Sigmoid colon (tissue), 7 donors: ENCODE data around the gene APOC3. TPM values are rescaled to one million over a fixed set of nuclear protein-coding genes. Genes with fewer than 3 reads are reported as not detected.
"Not testable (repeated sequence)": the region's sequence is repeated elsewhere in the genome, so short reads cannot be mapped to it uniquely, and the experiment has no call there.

Source experiments
- DNase-seq: peaks from one replicate; pipeline ENCODE4 v3.0.0-alpha.2; 2019
- H3K27ac ChIP-seq, 4 donors: fragments of 200-600 bp; sonication (generic); one replicate each; pipeline ENCODE4 v1.5.1; 2016 to 2019; ENCODE audit warnings: mild to moderate bottlenecking in 1 of 4
- H3K27me3 ChIP-seq, 3 donors: fragments of 200-600 bp; sonication (generic); one replicate each; pipeline ENCODE4 v1.5.1; 2019; ENCODE audit warnings: mild to moderate bottlenecking in 1 of 3
- H3K36me3 ChIP-seq, 4 donors: fragments of 200-600 bp; sonication (generic); one replicate each; pipeline ENCODE4 v1.5.1; 2016 to 2019
- H3K4me1 ChIP-seq, 4 donors: fragments of 200-600 bp; sonication (generic); one replicate each; pipeline ENCODE4 v1.5.1; 2017 to 2019
- H3K4me3 ChIP-seq, 4 donors: fragments of 200-600 bp; sonication (generic); one replicate each; pipeline ENCODE4 v1.5.1; 2017 to 2019; ENCODE audit warnings: mild to moderate bottlenecking in 2 of 4, moderate library complexity in 1 of 4
- H3K9me3 ChIP-seq, 4 donors: fragments of 200-600 bp in 3 of 4; sonication (generic) in 3 of 4; one replicate each; pipeline versions ENCODE4 v1.5.1 to v1.6.1; 2013 to 2019
- EP300 ChIP-seq, 4 donors: sonication (generic); formaldehyde crosslinking; IDR thresholded peaks; one replicate each; pipeline ENCODE4 v1.6.1; 2017; ENCODE audit warnings: antibody characterized with exemption in 4 of 4
- POLR2A ChIP-seq, 2 donors: fragments of 450-650 bp; IDR thresholded peaks; one replicate each; pipeline ENCODE4 v1.6.1; 2016; ENCODE audit warnings: antibody characterized with exemption in 2 of 2, mild to moderate bottlenecking in 2 of 2, moderate library complexity in 2 of 2
- POLR2AphosphoS5 ChIP-seq, 4 donors: sonication (generic); formaldehyde crosslinking; IDR thresholded peaks; one replicate each; pipeline ENCODE4 v1.6.1; 2017; ENCODE audit warnings: antibody characterized with exemption in 4 of 4
- WGBS, 2 donors: extraction: QIAGEN DNeasy Blood & Tissue Kit; methylation state at CpG; one replicate each; pipeline ENCODE4 v1.1.7; 2013; 5-methylcytosine and 5-hydroxymethylcytosine counted together
- intact Hi-C: fragments of 100-400 bp; cut with DNase I; formaldehyde crosslinking; loops from one replicate; pipeline ENCODE4 v1.15.1; 2023
- polyA plus RNA-seq, 3 donors: library from polyadenylated mRNA; stranded (reverse); fragments of 200-250 nt; gene quantifications; one replicate each; pipeline ENCODE4 v1.2.3, GENCODE V29; 2013
- total RNA-seq, 4 donors: library from RNA; depleted of rRNA; stranded (reverse); fragments of >200 nt; gene quantifications; one replicate each; pipeline ENCODE4 v1.1.0, GENCODE V29; 2016
- TF ChIP-seq, protein P1 (sequence below), 4 experiments: fragments of 450-650 bp in 3 of 4; fragments of 200-600 bp in 1 of 4; IDR thresholded peaks; one replicate each; pipeline ENCODE4 v1.5.1; 2016 to 2019; ENCODE audit warnings: antibody characterized with exemption in 4 of 4, mild to moderate bottlenecking in 3 of 4, moderate library complexity in 2 of 4
- donor health status: healthy with polysubstance abuse.
- donor health status: Bipolar disorder and iron deficiency.
- donor health status: healthy.

Gene APOC3
- total and polyA plus RNA-seq, 7 donors = 0.19 to 4.4 TPM; not detected in 5

DNA sequence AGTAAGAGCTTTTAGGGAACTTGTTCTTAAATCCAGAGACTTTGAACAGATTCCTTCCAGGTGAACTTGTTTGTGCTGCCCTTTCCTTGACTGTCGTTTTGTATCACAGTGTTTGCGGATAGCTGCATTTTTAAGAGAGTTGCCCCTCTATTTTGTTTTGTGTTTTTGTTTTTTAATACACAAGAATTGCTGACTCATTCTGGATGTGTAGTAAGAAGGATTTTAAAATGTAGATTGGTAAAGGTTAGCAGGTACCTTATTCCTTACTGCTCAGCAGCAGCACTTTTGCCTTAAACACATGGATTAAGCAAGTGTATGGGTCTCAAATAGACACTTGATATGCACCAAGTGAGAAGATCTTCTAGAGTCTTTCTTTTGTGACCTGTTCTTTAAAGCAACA lies 29.1 kb upstream of the APOC3 start:
- DNase-seq = no peak
- TF ChIP-seq POLR2AphosphoS5 (IDR thresholded peaks at IDR 0.05) = no peak
- TF ChIP-seq POLR2A (IDR thresholded peaks at IDR 0.05) = no peak
- TF ChIP-seq EP300 (IDR thresholded peaks at IDR 0.05) = no peak
- TF ChIP-seq, protein P1, sequence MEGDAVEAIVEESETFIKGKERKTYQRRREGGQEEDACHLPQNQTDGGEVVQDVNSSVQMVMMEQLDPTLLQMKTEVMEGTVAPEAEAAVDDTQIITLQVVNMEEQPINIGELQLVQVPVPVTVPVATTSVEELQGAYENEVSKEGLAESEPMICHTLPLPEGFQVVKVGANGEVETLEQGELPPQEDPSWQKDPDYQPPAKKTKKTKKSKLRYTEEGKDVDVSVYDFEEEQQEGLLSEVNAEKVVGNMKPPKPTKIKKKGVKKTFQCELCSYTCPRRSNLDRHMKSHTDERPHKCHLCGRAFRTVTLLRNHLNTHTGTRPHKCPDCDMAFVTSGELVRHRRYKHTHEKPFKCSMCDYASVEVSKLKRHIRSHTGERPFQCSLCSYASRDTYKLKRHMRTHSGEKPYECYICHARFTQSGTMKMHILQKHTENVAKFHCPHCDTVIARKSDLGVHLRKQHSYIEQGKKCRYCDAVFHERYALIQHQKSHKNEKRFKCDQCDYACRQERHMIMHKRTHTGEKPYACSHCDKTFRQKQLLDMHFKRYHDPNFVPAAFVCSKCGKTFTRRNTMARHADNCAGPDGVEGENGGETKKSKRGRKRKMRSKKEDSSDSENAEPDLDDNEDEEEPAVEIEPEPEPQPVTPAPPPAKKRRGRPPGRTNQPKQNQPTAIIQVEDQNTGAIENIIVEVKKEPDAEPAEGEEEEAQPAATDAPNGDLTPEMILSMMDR (IDR thresholded peaks at IDR 0.05) = no peak
- intact Hi-C loops = no loop called here
- no peak overlapping the region for H3K27ac ChIP-seq
- no peaks in the 10 kb centered on the region for H3K9me3 ChIP-seq
- no peaks in the 10 kb centered on the region for H3K27me3 ChIP-seq
- H3K4me3 ChIP-seq = no peak overlapping the region
- H3K36me3 ChIP-seq = no peaks in the 10 kb centered on the region
- WGBS, 2 donors = 92 to 95% methylated on average over 2 of the region's 2 CpGs
- no peaks in the 10 kb centered on the region for H3K4me1 ChIP-seq

DNA sequence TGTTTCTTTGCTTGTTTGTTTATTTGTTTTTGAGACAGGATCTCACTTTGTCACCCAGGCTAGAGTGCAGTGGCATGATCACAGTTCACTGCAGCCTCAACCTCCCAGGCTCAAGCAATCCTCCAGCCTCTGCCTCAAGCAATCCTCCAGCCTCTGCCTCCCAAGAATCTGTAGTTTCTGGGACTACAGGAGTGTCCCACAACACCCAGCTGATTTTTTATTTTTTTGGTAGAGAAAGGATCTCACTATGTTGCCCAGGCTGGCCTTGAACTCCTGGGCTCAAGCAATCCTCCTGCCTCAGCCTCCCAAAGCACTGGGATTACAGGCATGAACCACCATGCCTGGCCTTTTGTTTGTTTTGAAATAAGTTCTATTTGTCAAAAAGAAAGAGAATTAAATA lies 28.0 kb upstream of the APOC3 start:
- H3K4me1 ChIP-seq, H3K9me3 ChIP-seq, H3K36me3 ChIP-seq, intact Hi-C loops, H3K4me3 ChIP-seq, H3K27ac ChIP-seq, H3K27me3 ChIP-seq, DNase-seq: not testable (repeated sequence)

DNA sequence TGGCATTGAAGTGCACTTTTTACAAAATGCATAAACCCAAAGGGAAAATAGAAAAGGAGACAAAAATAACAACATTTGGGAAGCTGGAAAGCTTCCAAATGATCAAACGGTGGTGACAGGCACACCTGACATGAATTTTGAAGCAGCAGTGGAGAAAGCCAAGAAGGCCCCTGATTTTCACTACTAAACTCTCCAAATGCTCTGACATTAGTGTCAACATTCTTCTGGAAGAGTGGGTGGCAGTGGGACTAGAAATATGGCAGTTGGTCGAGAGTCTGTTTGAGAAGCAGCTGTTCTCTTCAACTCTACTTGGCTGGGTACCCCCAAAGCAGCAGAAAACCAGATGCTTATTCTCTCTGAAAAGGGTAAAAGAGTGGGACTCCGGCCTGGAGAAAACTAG lies 25.7 kb upstream of the APOC3 start:
- H3K36me3 ChIP-seq = no peaks in the 10 kb centered on the region
- no peaks in the 10 kb centered on the region for H3K9me3 ChIP-seq
- intact Hi-C loops = no loop called here
- DNase-seq = no peak
- H3K27me3 ChIP-seq = no peaks in the 10 kb centered on the region
- no peaks in the 10 kb centered on the region for H3K4me1 ChIP-seq
- TF ChIP-seq POLR2A (IDR thresholded peaks at IDR 0.05) = no peak
- TF ChIP-seq, protein P1 (IDR thresholded peaks at IDR 0.05) = no peak
- TF ChIP-seq EP300 (IDR thresholded peaks at IDR 0.05) = no peak
- no peak for TF ChIP-seq POLR2AphosphoS5 (IDR thresholded peaks at IDR 0.05)
- no peak overlapping the region for H3K27ac ChIP-seq
- 60 to 72% methylated on average over 3 of the region's 3 CpGs for WGBS, 2 donors
- no peak overlapping the region for H3K4me3 ChIP-seq

DNA sequence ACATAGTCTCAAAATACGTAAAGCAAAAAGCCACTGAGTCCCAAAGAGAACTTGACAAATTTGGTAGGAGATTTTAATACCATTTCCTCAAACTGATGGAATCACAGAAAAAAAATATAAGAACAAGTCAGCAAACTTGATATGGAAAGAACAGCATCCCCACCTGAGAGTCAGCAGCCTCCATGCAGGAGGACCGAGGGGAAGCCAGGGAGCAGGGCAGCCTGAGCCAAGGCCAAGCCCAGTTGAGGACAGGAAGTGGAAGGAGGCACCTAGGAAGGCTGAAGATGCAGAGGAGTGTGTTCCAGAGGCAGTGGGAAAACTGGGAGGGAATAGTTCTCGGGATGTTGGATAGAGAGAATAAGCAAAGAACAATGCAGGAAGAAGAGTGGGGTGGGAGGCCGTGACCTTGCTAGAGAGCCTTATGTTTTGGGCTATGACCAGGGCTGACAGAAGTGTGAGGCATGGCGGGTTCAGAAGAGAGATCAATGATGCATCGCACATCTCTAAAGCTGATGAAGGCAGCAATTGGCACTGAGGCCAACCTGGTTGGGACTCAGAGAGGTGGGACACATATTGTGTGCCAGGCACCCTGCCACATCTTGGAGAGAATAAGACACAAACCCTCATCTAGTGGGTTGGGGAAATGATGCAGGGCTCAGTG lies 22.0 kb upstream of the APOC3 start:
- WGBS, 2 donors = 81 to 90% methylated on average over 6 of the region's 6 CpGs
- TF ChIP-seq POLR2AphosphoS5 (IDR thresholded peaks at IDR 0.05) (no peak), POLR2A (IDR thresholded peaks at IDR 0.05) (no peak)
- TF ChIP-seq, protein P1 (IDR thresholded peaks at IDR 0.05) = no peak

DNA sequence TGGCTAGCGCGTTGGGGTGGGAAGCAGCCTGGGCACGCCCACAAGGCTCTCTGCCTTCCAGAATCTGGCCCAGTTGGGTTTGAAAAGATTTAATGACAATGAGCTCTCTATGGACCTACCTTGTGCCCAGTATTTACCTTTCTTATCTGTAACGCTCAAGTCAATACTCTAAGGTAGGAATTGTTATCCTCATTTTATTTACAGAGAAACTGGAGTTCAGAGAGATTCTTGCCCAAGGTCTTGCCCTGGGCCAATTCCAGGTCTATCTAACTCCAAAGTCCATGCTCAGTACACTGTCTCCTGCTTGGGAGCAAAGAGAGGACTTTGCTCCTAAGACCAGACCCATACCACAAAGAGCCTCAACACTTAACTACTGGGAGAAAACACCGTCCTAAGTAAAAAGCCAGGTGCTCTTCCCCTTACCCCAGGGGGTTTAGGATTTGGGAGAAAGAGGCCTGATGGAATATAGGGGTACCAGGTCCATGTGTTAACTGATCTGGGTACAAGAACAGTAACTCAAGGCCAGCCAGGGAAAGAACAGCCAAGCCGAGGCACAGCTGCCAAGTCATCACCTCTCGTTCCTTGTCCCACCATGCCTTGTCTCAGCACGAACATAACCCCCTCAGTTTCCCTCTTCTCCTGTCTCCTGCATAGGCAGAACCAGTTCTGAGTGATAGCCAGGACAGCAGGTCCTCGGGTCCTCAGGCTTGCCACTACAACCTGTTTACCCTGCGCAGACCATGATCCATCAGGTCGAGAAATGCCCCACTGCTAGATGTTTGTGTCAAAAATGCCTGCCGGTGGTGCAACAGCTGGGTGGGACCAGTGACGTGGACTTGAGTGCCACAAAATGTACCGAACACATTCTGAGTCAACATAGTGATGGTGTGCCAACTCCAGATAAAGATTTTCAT lies 21.2 kb upstream of the APOC3 start:
- no peak overlapping the region for H3K4me3 ChIP-seq
- H3K27me3 ChIP-seq = no peaks in the 10 kb centered on the region
- 23 to 71% methylated on average over 14 of the region's 14 CpGs for WGBS, 2 donors
- H3K9me3 ChIP-seq = no peaks in the 10 kb centered on the region
- DNase-seq = peak; percentile 30
- intact Hi-C loops = no loop called here
- H3K27ac ChIP-seq = no peak overlapping the region
- no peaks in the 10 kb centered on the region for H3K36me3 ChIP-seq
- H3K4me1 ChIP-seq = no peaks in the 10 kb centered on the region
- TF ChIP-seq, protein P1 (IDR thresholded peaks at IDR 0.05) = no peak
- TF ChIP-seq POLR2AphosphoS5 (IDR thresholded peaks at IDR 0.05) (no peak), EP300 (IDR thresholded peaks at IDR 0.05) (no peak), POLR2A (IDR thresholded peaks at IDR 0.05) (no peak)

More for the DNA sequence above, 22.0 kb upstream of the APOC3 start:
- H3K9me3 ChIP-seq = no peaks in the 10 kb centered on the region
- no peaks in the 10 kb centered on the region for H3K36me3 ChIP-seq
- intact Hi-C loops = no loop called here
- no peak overlapping the region for H3K4me3 ChIP-seq
- no peak overlapping the region for H3K27ac ChIP-seq
- no peaks in the 10 kb centered on the region for H3K27me3 ChIP-seq
- peak; percentile 54 for DNase-seq
- H3K4me1 ChIP-seq = no peaks in the 10 kb centered on the region
